ENCODE results near the gene TNMD. TPM values are rescaled to one million over a fixed set of nuclear protein-coding genes. Genes with fewer than 3 reads are reported as not detected.

TNMD gene
- total and polyA plus RNA-seq, 2 of the 4 experiments (the other 2 are of a cell fraction), result not detected

DNA sequence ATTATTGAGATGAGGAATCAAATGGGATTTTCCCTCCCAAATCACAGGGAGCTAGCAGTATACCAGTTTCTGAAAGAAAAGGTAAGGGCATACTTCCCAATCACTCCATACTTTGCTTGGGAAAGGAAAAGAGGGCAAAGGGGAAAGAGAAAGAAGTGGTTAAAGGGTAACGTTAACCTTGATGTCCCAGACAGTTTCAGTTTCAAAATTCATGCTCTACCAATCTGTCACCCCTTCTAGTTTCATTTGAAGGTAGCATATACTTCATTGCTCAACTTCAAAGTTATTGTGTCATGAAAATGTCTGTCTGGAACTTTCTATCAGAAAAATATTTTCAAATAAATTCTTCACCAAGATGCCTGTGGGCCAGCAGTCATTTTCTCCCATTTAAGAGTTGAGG lies 16.0 kb downstream of the TNMD start:
- BruUV-seq (replicated peaks), result no TSS peak
- no peak overlapping the region for H3K4me2 ChIP-seq (ENCODE audit: low read depth, low read length)
- no peak overlapping the region for H3K9ac ChIP-seq (ENCODE audit: low read depth, low read length)
- WGBS, 2 experiments (ENCODE audit: extremely low coverage in 2 of 2, insufficient read length in 1 of 2), result no CpG with 5 or more reads among the region's 1 CpG
- H3K14ac ChIP-seq (replicated peaks; ENCODE audit: low read depth, low read length), result no peak overlapping the region
- H3K56ac ChIP-seq (ENCODE audit: extremely low read depth, insufficient read depth, low read length), result no peak overlapping the region
- no peaks in the 10 kb centered on the region for H3K79me1 ChIP-seq (ENCODE audit: low read depth in 1 of 2, low read length in 2 of 2)
- no peak for ATAC-seq (ENCODE audit: low read depth)
- ChIA-PET CTCF (no interaction called here), POLR2A (ENCODE audit: unreplicated experiment) (no interaction called here)
- no peaks in the 10 kb centered on the region for H3K9me3 ChIP-seq (ENCODE audit: control insufficient read depth, insufficient read depth, low read length)
- H2BK20ac ChIP-seq (ENCODE audit: low read depth, low read length), result no peak overlapping the region
- H3K18ac ChIP-seq (ENCODE audit: low read depth, low read length), result no peak overlapping the region
- no peak overlapping the region for H2AFZ ChIP-seq (replicated peaks; ENCODE audit: low read length, poor library complexity)
- H3K36me3 ChIP-seq (ENCODE audit: control insufficient read depth, insufficient read depth, low read length), result no peaks in the 10 kb centered on the region
- no peak overlapping the region for H3K27ac ChIP-seq (ENCODE audit: insufficient read depth, low read length)
- dilution Hi-C loops (cut with HindIII; ENCODE audit: low sequenced_read_pairs, unreplicated experiment) (no loop called here), intact Hi-C loops (cut with micrococcal nuclease) (no loop called here), in situ Hi-C loops (cut with MboI; ENCODE audit: low sequenced_read_pairs) (no loop called here)
- no peak overlapping the region for H2AK9ac ChIP-seq (replicated peaks; ENCODE audit: low read depth, low read length, poor library complexity)
- H4K20me1 ChIP-seq (ENCODE audit: insufficient read depth, low read length), result no peaks in the 10 kb centered on the region
- no peak for TF ChIP-seq MAFK (IDR thresholded peaks at IDR 0.05; ENCODE audit: low read depth, low read length)
- TF ChIP-seq RAD21 (IDR thresholded peaks at IDR 0.05; ENCODE audit: low read length), result no peak
- TF ChIP-seq NFE2L2 (IDR thresholded peaks at IDR 0.05; ENCODE audit: low read depth, low read length), result no peak
- TF ChIP-seq MAZ (IDR thresholded peaks at IDR 0.05; ENCODE audit: borderline replicate concordance, low read depth, low read length), result no peak
- TF ChIP-seq RCOR1 (IDR thresholded peaks at IDR 0.05; ENCODE audit: insufficient replicate concordance, low read length), result no peak
- TF ChIP-seq, protein P1, sequence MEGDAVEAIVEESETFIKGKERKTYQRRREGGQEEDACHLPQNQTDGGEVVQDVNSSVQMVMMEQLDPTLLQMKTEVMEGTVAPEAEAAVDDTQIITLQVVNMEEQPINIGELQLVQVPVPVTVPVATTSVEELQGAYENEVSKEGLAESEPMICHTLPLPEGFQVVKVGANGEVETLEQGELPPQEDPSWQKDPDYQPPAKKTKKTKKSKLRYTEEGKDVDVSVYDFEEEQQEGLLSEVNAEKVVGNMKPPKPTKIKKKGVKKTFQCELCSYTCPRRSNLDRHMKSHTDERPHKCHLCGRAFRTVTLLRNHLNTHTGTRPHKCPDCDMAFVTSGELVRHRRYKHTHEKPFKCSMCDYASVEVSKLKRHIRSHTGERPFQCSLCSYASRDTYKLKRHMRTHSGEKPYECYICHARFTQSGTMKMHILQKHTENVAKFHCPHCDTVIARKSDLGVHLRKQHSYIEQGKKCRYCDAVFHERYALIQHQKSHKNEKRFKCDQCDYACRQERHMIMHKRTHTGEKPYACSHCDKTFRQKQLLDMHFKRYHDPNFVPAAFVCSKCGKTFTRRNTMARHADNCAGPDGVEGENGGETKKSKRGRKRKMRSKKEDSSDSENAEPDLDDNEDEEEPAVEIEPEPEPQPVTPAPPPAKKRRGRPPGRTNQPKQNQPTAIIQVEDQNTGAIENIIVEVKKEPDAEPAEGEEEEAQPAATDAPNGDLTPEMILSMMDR (conservative IDR thresholded peaks at IDR 0.05; ENCODE audit: low read depth, low read length), result no peak
- TF ChIP-seq, protein P2, sequence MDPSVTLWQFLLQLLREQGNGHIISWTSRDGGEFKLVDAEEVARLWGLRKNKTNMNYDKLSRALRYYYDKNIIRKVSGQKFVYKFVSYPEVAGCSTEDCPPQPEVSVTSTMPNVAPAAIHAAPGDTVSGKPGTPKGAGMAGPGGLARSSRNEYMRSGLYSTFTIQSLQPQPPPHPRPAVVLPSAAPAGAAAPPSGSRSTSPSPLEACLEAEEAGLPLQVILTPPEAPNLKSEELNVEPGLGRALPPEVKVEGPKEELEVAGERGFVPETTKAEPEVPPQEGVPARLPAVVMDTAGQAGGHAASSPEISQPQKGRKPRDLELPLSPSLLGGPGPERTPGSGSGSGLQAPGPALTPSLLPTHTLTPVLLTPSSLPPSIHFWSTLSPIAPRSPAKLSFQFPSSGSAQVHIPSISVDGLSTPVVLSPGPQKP (IDR thresholded peaks at IDR 0.05; ENCODE audit: borderline replicate concordance, low read depth, low read length), result no peak
- no peak for TF ChIP-seq BHLHE40 (IDR thresholded peaks at IDR 0.05; ENCODE audit: low read depth, low read length)
- TF ChIP-seq CHD1 (IDR thresholded peaks at IDR 0.05; ENCODE audit: low read depth, low read length), result no peak
- TF ChIP-seq, protein P3, sequence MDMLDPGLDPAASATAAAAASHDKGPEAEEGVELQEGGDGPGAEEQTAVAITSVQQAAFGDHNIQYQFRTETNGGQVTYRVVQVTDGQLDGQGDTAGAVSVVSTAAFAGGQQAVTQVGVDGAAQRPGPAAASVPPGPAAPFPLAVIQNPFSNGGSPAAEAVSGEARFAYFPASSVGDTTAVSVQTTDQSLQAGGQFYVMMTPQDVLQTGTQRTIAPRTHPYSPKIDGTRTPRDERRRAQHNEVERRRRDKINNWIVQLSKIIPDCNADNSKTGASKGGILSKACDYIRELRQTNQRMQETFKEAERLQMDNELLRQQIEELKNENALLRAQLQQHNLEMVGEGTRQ (IDR thresholded peaks at IDR 0.05; ENCODE audit: low read depth, low read length), result no peak
- no peak for TF ChIP-seq RFX5 (IDR thresholded peaks at IDR 0.05; ENCODE audit: low read depth, low read length)
- no peak for TF ChIP-seq SMC3 (IDR thresholded peaks at IDR 0.05; ENCODE audit: low read depth, low read length)
- no peak for TF ChIP-seq MXI1 (IDR thresholded peaks at IDR 0.05; ENCODE audit: borderline replicate concordance, low read depth, low read length)
- no peak for TF ChIP-seq CEBPB (IDR thresholded peaks at IDR 0.05; ENCODE audit: low read depth, low read length)
- TF ChIP-seq FOS (IDR thresholded peaks at IDR 0.05; ENCODE audit: low read depth, low read length), result no peak
- no peak for TF ChIP-seq POLR2A (IDR thresholded peaks at IDR 0.05; ENCODE audit: low read depth, low read length)
- no peak overlapping the region for H3K4ac ChIP-seq (ENCODE audit: low read depth, low read length)
- no peaks in the 10 kb centered on the region for H3K4me1 ChIP-seq (ENCODE audit: control insufficient read depth, insufficient read depth, low read length)
- no peak for DNase-seq
- H2BK5ac ChIP-seq (ENCODE audit: low read depth, low read length, poor library complexity, severe bottlenecking), result no peak overlapping the region
- H2BK15ac ChIP-seq (ENCODE audit: low read depth, low read length), result no peak overlapping the region
- no peak overlapping the region for H2AK5ac ChIP-seq (ENCODE audit: low read depth, low read length)
- H3K9me1 ChIP-seq (ENCODE audit: insufficient read depth, low read length), result no peaks in the 10 kb centered on the region
- no peak overlapping the region for H4K5ac ChIP-seq (ENCODE audit: low read depth, low read length)
- no peak overlapping the region for H2BK120ac ChIP-seq (ENCODE audit: low read depth, low read length)
- no peak overlapping the region for H4K91ac ChIP-seq (ENCODE audit: insufficient read depth, low read depth, low read length)
- H4K8ac ChIP-seq (ENCODE audit: low read depth in 2 of 2, low read length in 2 of 2), result no peak overlapping the region
- peaks cover 7% of the 10 kb centered on the region for H3K27me3 ChIP-seq (ENCODE audit: control insufficient read depth, insufficient read depth, low read length)
- H3K23ac ChIP-seq (ENCODE audit: low read depth, low read length), result no peak overlapping the region
- no peak overlapping the region for H3K4me3 ChIP-seq (ENCODE audit: insufficient read depth, low read depth, low read length)

Data from IMR-90 (cell line).